Adipocyte (in vitro differentiated cells): ENCODE data around the gene UQCRC2.
"Not testable (repeated sequence)": the region's sequence is repeated elsewhere in the genome, so short reads cannot be mapped to it uniquely, and the experiment has no call there.

ENCODE experiments used
- DNase-seq: peaks from one replicate; pipeline ENCODE4 v3.0.0-alpha.2; 2015; ENCODE audit warnings: low read depth
- H3K27me3 ChIP-seq: replicated peaks from 2 replicates; pipeline ENCODE4 v1.7.0; 2013; ENCODE audit warnings: mild to moderate bottlenecking, low read length, moderate library complexity; ENCODE audit not compliant: control insufficient read depth, insufficient read depth
- H3K36me3 ChIP-seq: 2 replicates; pipeline ENCODE4 v1.7.0; 2013; ENCODE audit warnings: low read length, mild to moderate bottlenecking, moderate library complexity; ENCODE audit not compliant: control insufficient read depth, insufficient read depth, severe bottlenecking
- H3K4me1 ChIP-seq: 2 replicates; pipeline ENCODE4 v1.7.0; 2013; ENCODE audit warnings: mild to moderate bottlenecking, low read length, moderate library complexity; ENCODE audit not compliant: control insufficient read depth, insufficient read depth
- H3K4me3 ChIP-seq: 2 replicates; pipeline ENCODE4 v1.7.0; 2013; ENCODE audit warnings: mild to moderate bottlenecking, low read length, moderate library complexity
- H3K9ac ChIP-seq: 2 replicates; pipeline ENCODE4 v1.7.0; 2013; ENCODE audit warnings: mild to moderate bottlenecking, low read length, moderate library complexity
- H3K9me3 ChIP-seq: 2 replicates; pipeline ENCODE4 v1.7.0; 2013; ENCODE audit warnings: mild to moderate bottlenecking, low read length, moderate library complexity; ENCODE audit not compliant: control insufficient read depth

Gene UQCRC2

GRCh38 chr16:22013486-22013885, 60.3 kb downstream of the UQCRC2 start:
- H3K4me1 ChIP-seq = peaks cover 13% of the 10 kb centered on the region
- H3K9ac ChIP-seq = no peak overlapping the region

GRCh38 chr16:22014271-22014873, 61.2 kb downstream of the UQCRC2 start:
- Histone ChIP-seq H3K9me3 (no peaks in the 10 kb centered on the region), H3K36me3 (no peaks in the 10 kb centered on the region), H3K4me3 (no peak overlapping the region), H3K9ac (no peak overlapping the region), H3K4me1 (peaks cover 18% of the 10 kb centered on the region), H3K27me3 (no peaks in the 10 kb centered on the region)
- DNase-seq = no peak

More at GRCh38 chr16:22013486-22013885, 60.3 kb downstream of the UQCRC2 start:
- no peaks in the 10 kb centered on the region for H3K9me3 ChIP-seq
- H3K4me3 ChIP-seq = no peak overlapping the region
- no peaks in the 10 kb centered on the region for H3K27me3 ChIP-seq
- no peaks in the 10 kb centered on the region for H3K36me3 ChIP-seq
- DNase-seq = no peak

- Histone ChIP-seq H3K9ac (no peak overlapping the region), H3K36me3 (no peaks in the 10 kb centered on the region), H3K4me3 (no peak overlapping the region), H3K27me3 (no peaks in the 10 kb centered on the region), H3K9me3 (no peaks in the 10 kb centered on the region), H3K4me1 (peaks cover 17% of the 10 kb centered on the region)
- no peak for DNase-seq
Measured at GRCh38 chr16:22016927-22017326, 63.8 kb downstream of the UQCRC2 start.

GRCh38 chr16:22018559-22018958, 65.4 kb downstream of the UQCRC2 start:
- no peaks in the 10 kb centered on the region for H3K9me3 ChIP-seq
- H3K27me3 ChIP-seq = no peaks in the 10 kb centered on the region
- H3K4me1 ChIP-seq = peaks cover 17% of the 10 kb centered on the region
- no peak overlapping the region for H3K4me3 ChIP-seq
- DNase-seq = no peak
- no peak overlapping the region for H3K9ac ChIP-seq
- H3K36me3 ChIP-seq = no peaks in the 10 kb centered on the region

- no peaks in the 10 kb centered on the region for H3K9me3 ChIP-seq
- no peak overlapping the region for H3K4me3 ChIP-seq
- H3K4me1 ChIP-seq = peaks cover 30% of the 10 kb centered on the region
- H3K27me3 ChIP-seq = no peaks in the 10 kb centered on the region
- H3K36me3 ChIP-seq = no peaks in the 10 kb centered on the region
- no peak overlapping the region for H3K9ac ChIP-seq
- no peak for DNase-seq
Measured at GRCh38 chr16:22022151-22022550, 69.0 kb downstream of the UQCRC2 start.

GRCh38 chr16:22023505-22023904, 70.3 kb downstream of the UQCRC2 start:
- H3K4me3 ChIP-seq = no peak overlapping the region
- DNase-seq = no peak
- no peaks in the 10 kb centered on the region for H3K9me3 ChIP-seq
- H3K36me3 ChIP-seq = no peaks in the 10 kb centered on the region
- H3K27me3 ChIP-seq = no peaks in the 10 kb centered on the region
- H3K4me1 ChIP-seq = peaks cover 35% of the 10 kb centered on the region
- no peak overlapping the region for H3K9ac ChIP-seq

- not testable (repeated sequence) for H3K4me3 ChIP-seq, DNase-seq, H3K36me3 ChIP-seq, H3K9me3 ChIP-seq, H3K27me3 ChIP-seq, H3K9ac ChIP-seq
- H3K4me1 ChIP-seq = peaks cover 37% of the 10 kb centered on the region
Measured at GRCh38 chr16:22024785-22025184, 71.6 kb downstream of the UQCRC2 start.

GRCh38 chr16:22027633-22028032, 74.5 kb downstream of the UQCRC2 start:
- Histone ChIP-seq H3K4me1 (peaks cover 43% of the 10 kb centered on the region), H3K9me3 (no peaks in the 10 kb centered on the region), H3K9ac (peak overlapping the region; percentile 63), H3K36me3 (peaks cover 5% of the 10 kb centered on the region), H3K4me3 (peak overlapping the region; percentile 70), H3K27me3 (no peaks in the 10 kb centered on the region)
- peak; percentile 69 for DNase-seq

- no peak overlapping the region for H3K4me3 ChIP-seq
- no peak for DNase-seq
- peaks cover 43% of the 10 kb centered on the region for H3K4me1 ChIP-seq
- H3K9me3 ChIP-seq = no peaks in the 10 kb centered on the region
- H3K9ac ChIP-seq = no peak overlapping the region
- H3K36me3 ChIP-seq = peaks cover 8% of the 10 kb centered on the region
- no peaks in the 10 kb centered on the region for H3K27me3 ChIP-seq
Measured at GRCh38 chr16:22029632-22030031, 76.5 kb downstream of the UQCRC2 start.

- Histone ChIP-seq H3K4me1 (peaks cover 43% of the 10 kb centered on the region), H3K9ac (no peak overlapping the region), H3K9me3 (no peaks in the 10 kb centered on the region), H3K4me3 (no peak overlapping the region), H3K27me3 (no peaks in the 10 kb centered on the region), H3K36me3 (peaks cover 8% of the 10 kb centered on the region)
- DNase-seq = no peak
Measured at GRCh38 chr16:22030087-22030812, 77.1 kb downstream of the UQCRC2 start.

GRCh38 chr16:22031483-22032083, 78.4 kb downstream of the UQCRC2 start:
- peaks cover 36% of the 10 kb centered on the region for H3K4me1 ChIP-seq
- H3K36me3 ChIP-seq = peaks cover 8% of the 10 kb centered on the region
- no peaks in the 10 kb centered on the region for H3K9me3 ChIP-seq
- DNase-seq = no peak
- no peak overlapping the region for H3K9ac ChIP-seq
- H3K4me3 ChIP-seq = no peak overlapping the region
- no peaks in the 10 kb centered on the region for H3K27me3 ChIP-seq
